Measurements from ENCODE around the gene CHD1L. TPM values are rescaled to one million over a fixed set of nuclear protein-coding genes. Genes with fewer than 3 reads are reported as not detected.

The CHD1L gene
- total and polyA plus RNA-seq, 4 donors, result 14.1 to 23.8 (median 21.1) TPM

DNA sequence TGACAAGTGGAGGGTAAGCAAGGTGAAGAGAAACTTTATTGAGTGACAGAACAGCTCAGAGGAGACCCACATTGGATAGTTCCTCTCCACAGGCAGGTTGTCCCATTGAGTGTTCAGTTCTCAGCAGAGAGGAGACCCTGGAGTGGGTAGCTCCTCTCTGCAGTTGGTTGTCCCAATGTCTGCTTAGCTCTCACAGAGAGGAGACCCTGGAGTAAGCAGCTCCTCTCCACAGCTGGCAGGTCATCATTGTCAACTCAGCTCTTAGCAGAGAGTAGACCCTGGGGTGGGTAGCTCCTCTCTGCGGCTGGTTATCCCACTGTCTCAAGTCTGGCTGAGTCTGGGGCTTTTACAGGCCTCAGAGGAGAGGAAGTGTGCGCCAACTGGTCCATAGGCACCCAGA is 6.0 kb upstream of the CHD1L start:
- H3K9ac ChIP-seq (ENCODE audit: low read depth in 1 of 2, low read length in 2 of 2), result peak overlapping the region in 1 of 2 donors; percentile 27
- no peak overlapping the region for H3K4me3 ChIP-seq (ENCODE audit: low read depth in 1 of 3, low read length in 3 of 3)
- TF ChIP-seq TAF1 (conservative IDR thresholded peaks at IDR 0.05) (no peak), YY1 (IDR thresholded peaks at IDR 0.05) (no peak), FOXA1 (IDR thresholded peaks at IDR 0.05) (no peak), GABPA (IDR thresholded peaks at IDR 0.05 in 1 of 2, conservative IDR thresholded peaks at IDR 0.05 in 1 of 2) (no peak), JUND (IDR thresholded peaks at IDR 0.05) (no peak), EGR1 (IDR thresholded peaks at IDR 0.05; ENCODE audit: low read depth in 2 of 2) (no peak), HNF4G (IDR thresholded peaks at IDR 0.05) (no peak), FOXA2 (IDR thresholded peaks at IDR 0.05) (no peak), RAD21 (IDR thresholded peaks at IDR 0.05) (no peak), HNF4A (conservative IDR thresholded peaks at IDR 0.05) (no peak), SP1 (IDR thresholded peaks at IDR 0.05) (no peak), NR2F2 (IDR thresholded peaks at IDR 0.05) (no peak), RXRA (IDR thresholded peaks at IDR 0.05) (no peak)
- TF ChIP-seq, protein P1, sequence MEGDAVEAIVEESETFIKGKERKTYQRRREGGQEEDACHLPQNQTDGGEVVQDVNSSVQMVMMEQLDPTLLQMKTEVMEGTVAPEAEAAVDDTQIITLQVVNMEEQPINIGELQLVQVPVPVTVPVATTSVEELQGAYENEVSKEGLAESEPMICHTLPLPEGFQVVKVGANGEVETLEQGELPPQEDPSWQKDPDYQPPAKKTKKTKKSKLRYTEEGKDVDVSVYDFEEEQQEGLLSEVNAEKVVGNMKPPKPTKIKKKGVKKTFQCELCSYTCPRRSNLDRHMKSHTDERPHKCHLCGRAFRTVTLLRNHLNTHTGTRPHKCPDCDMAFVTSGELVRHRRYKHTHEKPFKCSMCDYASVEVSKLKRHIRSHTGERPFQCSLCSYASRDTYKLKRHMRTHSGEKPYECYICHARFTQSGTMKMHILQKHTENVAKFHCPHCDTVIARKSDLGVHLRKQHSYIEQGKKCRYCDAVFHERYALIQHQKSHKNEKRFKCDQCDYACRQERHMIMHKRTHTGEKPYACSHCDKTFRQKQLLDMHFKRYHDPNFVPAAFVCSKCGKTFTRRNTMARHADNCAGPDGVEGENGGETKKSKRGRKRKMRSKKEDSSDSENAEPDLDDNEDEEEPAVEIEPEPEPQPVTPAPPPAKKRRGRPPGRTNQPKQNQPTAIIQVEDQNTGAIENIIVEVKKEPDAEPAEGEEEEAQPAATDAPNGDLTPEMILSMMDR (IDR thresholded peaks at IDR 0.05; ENCODE audit: low read depth, low read length, missing input control), result no peak
- TF ChIP-seq, protein P2, sequence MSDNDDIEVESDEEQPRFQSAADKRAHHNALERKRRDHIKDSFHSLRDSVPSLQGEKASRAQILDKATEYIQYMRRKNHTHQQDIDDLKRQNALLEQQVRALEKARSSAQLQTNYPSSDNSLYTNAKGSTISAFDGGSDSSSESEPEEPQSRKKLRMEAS (IDR thresholded peaks at IDR 0.05), result no peak
- TF ChIP-seq, protein P3, sequence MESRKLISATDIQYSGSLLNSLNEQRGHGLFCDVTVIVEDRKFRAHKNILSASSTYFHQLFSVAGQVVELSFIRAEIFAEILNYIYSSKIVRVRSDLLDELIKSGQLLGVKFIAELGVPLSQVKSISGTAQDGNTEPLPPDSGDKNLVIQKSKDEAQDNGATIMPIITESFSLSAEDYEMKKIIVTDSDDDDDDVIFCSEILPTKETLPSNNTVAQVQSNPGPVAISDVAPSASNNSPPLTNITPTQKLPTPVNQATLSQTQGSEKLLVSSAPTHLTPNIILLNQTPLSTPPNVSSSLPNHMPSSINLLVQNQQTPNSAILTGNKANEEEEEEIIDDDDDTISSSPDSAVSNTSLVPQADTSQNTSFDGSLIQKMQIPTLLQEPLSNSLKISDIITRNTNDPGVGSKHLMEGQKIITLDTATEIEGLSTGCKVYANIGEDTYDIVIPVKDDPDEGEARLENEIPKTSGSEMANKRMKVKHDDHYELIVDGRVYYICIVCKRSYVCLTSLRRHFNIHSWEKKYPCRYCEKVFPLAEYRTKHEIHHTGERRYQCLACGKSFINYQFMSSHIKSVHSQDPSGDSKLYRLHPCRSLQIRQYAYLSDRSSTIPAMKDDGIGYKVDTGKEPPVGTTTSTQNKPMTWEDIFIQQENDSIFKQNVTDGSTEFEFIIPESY (IDR thresholded peaks at IDR 0.05), result no peak
- TF ChIP-seq, protein P4, sequence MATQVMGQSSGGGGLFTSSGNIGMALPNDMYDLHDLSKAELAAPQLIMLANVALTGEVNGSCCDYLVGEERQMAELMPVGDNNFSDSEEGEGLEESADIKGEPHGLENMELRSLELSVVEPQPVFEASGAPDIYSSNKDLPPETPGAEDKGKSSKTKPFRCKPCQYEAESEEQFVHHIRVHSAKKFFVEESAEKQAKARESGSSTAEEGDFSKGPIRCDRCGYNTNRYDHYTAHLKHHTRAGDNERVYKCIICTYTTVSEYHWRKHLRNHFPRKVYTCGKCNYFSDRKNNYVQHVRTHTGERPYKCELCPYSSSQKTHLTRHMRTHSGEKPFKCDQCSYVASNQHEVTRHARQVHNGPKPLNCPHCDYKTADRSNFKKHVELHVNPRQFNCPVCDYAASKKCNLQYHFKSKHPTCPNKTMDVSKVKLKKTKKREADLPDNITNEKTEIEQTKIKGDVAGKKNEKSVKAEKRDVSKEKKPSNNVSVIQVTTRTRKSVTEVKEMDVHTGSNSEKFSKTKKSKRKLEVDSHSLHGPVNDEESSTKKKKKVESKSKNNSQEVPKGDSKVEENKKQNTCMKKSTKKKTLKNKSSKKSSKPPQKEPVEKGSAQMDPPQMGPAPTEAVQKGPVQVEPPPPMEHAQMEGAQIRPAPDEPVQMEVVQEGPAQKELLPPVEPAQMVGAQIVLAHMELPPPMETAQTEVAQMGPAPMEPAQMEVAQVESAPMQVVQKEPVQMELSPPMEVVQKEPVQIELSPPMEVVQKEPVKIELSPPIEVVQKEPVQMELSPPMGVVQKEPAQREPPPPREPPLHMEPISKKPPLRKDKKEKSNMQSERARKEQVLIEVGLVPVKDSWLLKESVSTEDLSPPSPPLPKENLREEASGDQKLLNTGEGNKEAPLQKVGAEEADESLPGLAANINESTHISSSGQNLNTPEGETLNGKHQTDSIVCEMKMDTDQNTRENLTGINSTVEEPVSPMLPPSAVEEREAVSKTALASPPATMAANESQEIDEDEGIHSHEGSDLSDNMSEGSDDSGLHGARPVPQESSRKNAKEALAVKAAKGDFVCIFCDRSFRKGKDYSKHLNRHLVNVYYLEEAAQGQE (IDR thresholded peaks at IDR 0.05), result no peak
- TF ChIP-seq, protein P5, sequence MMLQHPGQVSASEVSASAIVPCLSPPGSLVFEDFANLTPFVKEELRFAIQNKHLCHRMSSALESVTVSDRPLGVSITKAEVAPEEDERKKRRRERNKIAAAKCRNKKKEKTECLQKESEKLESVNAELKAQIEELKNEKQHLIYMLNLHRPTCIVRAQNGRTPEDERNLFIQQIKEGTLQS (IDR thresholded peaks at IDR 0.05), result no peak
- no peaks in the 10 kb centered on the region for H3K27me3 ChIP-seq (ENCODE audit: control insufficient read depth in 4 of 4, insufficient read depth in 4 of 4, low read length in 3 of 4)
- no peaks in the 10 kb centered on the region for H3K9me3 ChIP-seq (ENCODE audit: control insufficient read depth in 4 of 4, low read length in 3 of 4)
- H3K4me1 ChIP-seq (ENCODE audit: control insufficient read depth in 4 of 4, insufficient read depth in 4 of 4, low read length in 3 of 4), result peaks cover 16 to 57% (median 39%) of the 10 kb centered on the region in 4 donors
- 79% methylated on average over 2 of the region's 2 CpGs for WGBS
- no peak for DNase-seq (ENCODE audit: low spot score)
- peak overlapping the region; percentile 81 to 83 for H3K27ac ChIP-seq (ENCODE audit: low read depth in 1 of 2, low read length in 2 of 2)
- H3K36me3 ChIP-seq (ENCODE audit: control insufficient read depth in 4 of 4, insufficient read depth in 3 of 4, low read depth in 1 of 4, low read length in 3 of 4), result no peaks in the 10 kb centered on the region

All from liver (tissue), 9 donors.